PC-9 (cell line): ENCODE data around the gene CCDC85C. TPM values are rescaled to one million over a fixed set of nuclear protein-coding genes. Genes with fewer than 3 reads are reported as not detected.
A peak's percentile ranks its signal among the peaks of the same experiment; 100 is the strongest.

Experiments
- BruUV-seq: library from RNA; stranded (reverse); fragments of 400-500 nt; replicated peaks from 2 replicates; lab custom pipeline; 2021; lab: Mats Ljungman, UMichigan
- CTCF ChIA-PET: fragments of 300-600 bp; sonication (Branson Sonifier 250); formaldehyde crosslinking; loops from one replicate; lab custom pipeline; 2022; ENCODE audit warnings: antibody characterized with exemption; lab: Charles Lee
- POLR2A ChIA-PET: fragments of 300-600 bp; sonication (Branson Sonifier 250); formaldehyde crosslinking; loops from one replicate; lab custom pipeline; 2022; ENCODE audit warnings: antibody characterized with exemption; ENCODE audit not compliant: unreplicated experiment; lab: Charles Lee
- DNase-seq, 2 experiments: peaks; one replicate each; pipeline versions ENCODE4 v3.0.0 to v3.0.0-alpha.2; 2015 to 2022; ENCODE audit warnings: mixed read lengths in 1 of 2
- H2AFZ ChIP-seq: fragments of 200-600 bp; sonication (generic); 2 replicates; pipeline ENCODE4 v1.8.1; 2017; ENCODE audit warnings: antibody characterized with exemption
- H3F3A ChIP-seq: fragments of 200-600 bp; sonication (generic); 2 replicates; pipeline ENCODE4 v1.8.1; 2017; ENCODE audit warnings: antibody characterized with exemption, mild to moderate bottlenecking, low read depth; ENCODE audit not compliant: insufficient read depth
- H3K27ac ChIP-seq: fragments of 200-600 bp; sonication (generic); 2 replicates; pipeline ENCODE4 v1.6.1; 2016; ENCODE audit warnings: mixed run types
- H3K27me3 ChIP-seq: fragments of 200-600 bp; sonication (generic); 2 replicates; pipeline ENCODE4 v1.6.1; 2016; ENCODE audit warnings: low read depth, mixed run types; ENCODE audit not compliant: insufficient read depth
- H3K36me3 ChIP-seq: fragments of 200-600 bp; sonication (generic); 2 replicates; pipeline ENCODE4 v1.6.1; 2016; ENCODE audit warnings: low read depth, mixed run types
- H3K4me1 ChIP-seq: fragments of 200-600 bp; sonication (generic); replicated peaks from 2 replicates; pipeline ENCODE4 v1.6.1; 2016; ENCODE audit warnings: mixed run types; ENCODE audit not compliant: insufficient read depth
- H3K4me2 ChIP-seq: fragments of 200-600 bp; sonication (generic); 2 replicates; pipeline ENCODE4 v1.6.1; 2017; ENCODE audit warnings: mixed run types
- H3K4me3 ChIP-seq: fragments of 200-600 bp; sonication (generic); 2 replicates; pipeline ENCODE4 v1.6.1; 2016; ENCODE audit warnings: mixed run types
- H3K79me2 ChIP-seq: fragments of 200-600 bp; sonication (generic); 2 replicates; pipeline ENCODE4 v1.6.1; 2017; ENCODE audit warnings: low read depth, mixed run types
- H3K9me2 ChIP-seq: fragments of 200-600 bp; sonication (generic); 2 replicates; pipeline ENCODE4 v1.8.1; 2017; ENCODE audit warnings: mild to moderate bottlenecking; ENCODE audit not compliant: insufficient read depth
- H3K9me3 ChIP-seq: fragments of 200-600 bp; sonication (generic); 2 replicates; pipeline ENCODE4 v1.8.1; 2016; ENCODE audit warnings: low read depth; ENCODE audit not compliant: insufficient read depth
- H4K20me1 ChIP-seq: fragments of 200-600 bp; sonication (generic); 2 replicates; pipeline ENCODE4 v1.8.1; 2017; ENCODE audit not compliant: insufficient read depth
- EZH2 ChIP-seq: fragments of 200-600 bp; sonication (generic); IDR thresholded peaks from 2 replicates; pipeline ENCODE4 v1.8.0; 2017; ENCODE audit warnings: antibody characterized with exemption, low read depth
- intact Hi-C: fragments of 100-400 bp; cut with micrococcal nuclease; formaldehyde crosslinking; loops from one replicate; pipeline ENCODE4 v1.10.0; 2022; ENCODE audit not compliant: unreplicated experiment
- total RNA-seq: library from RNA; stranded (reverse); gene quantifications from 2 replicates; pipeline ENCODE4 v1.2.3, GENCODE V29; 2021
- TF ChIP-seq, protein P1 (sequence below): fragments of 200-600 bp; sonication (generic); conservative IDR thresholded peaks from 2 replicates; pipeline ENCODE4 v1.6.1; 2017; ENCODE audit warnings: mixed run types, antibody characterized with exemption, mild to moderate bottlenecking, moderate library complexity

The CCDC85C gene
- total RNA-seq, 1 experiment from 2014 or later: 21.2 TPM

DNA sequence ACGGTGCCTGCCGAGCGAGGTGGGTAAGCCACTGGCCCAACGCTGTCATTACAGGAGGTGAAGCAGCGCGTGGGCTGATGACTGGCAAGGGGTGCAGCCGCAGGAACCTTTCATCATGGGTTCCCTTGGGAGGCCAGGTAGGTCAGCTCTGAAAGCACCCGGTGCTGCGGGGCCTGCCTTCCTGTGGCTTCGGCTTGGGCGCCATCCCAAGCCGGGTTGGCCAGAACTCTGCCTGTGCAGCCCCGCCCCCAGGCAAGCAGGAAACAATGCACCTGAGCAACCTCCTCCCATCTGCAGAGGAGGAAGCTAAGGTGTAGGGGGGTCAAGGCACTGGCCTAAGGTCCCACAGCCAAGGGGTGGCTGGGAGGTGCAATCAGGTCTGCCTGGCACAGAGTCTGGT is 21.0 kb upstream of the CCDC85C start:
- ChIA-PET POLR2A (no interaction called here), CTCF (no interaction called here)
- no peaks in the 10 kb centered on the region for H4K20me1 ChIP-seq
- H3K9me3 ChIP-seq: no peaks in the 10 kb centered on the region
- H3K9me2 ChIP-seq: no peaks in the 10 kb centered on the region
- no peak overlapping the region for H3K27ac ChIP-seq
- no peak overlapping the region for H3K4me3 ChIP-seq
- no peaks in the 10 kb centered on the region for H3K27me3 ChIP-seq
- BruUV-seq: no TSS peak
- H3K36me3 ChIP-seq: no peaks in the 10 kb centered on the region
- peaks cover 21% of the 10 kb centered on the region for H3K4me1 ChIP-seq
- H2AFZ ChIP-seq: no peak overlapping the region
- intact Hi-C loops: no loop called here
- H3K79me2 ChIP-seq: no peaks in the 10 kb centered on the region
- TF ChIP-seq EZH2: no peak
- TF ChIP-seq, protein P1, sequence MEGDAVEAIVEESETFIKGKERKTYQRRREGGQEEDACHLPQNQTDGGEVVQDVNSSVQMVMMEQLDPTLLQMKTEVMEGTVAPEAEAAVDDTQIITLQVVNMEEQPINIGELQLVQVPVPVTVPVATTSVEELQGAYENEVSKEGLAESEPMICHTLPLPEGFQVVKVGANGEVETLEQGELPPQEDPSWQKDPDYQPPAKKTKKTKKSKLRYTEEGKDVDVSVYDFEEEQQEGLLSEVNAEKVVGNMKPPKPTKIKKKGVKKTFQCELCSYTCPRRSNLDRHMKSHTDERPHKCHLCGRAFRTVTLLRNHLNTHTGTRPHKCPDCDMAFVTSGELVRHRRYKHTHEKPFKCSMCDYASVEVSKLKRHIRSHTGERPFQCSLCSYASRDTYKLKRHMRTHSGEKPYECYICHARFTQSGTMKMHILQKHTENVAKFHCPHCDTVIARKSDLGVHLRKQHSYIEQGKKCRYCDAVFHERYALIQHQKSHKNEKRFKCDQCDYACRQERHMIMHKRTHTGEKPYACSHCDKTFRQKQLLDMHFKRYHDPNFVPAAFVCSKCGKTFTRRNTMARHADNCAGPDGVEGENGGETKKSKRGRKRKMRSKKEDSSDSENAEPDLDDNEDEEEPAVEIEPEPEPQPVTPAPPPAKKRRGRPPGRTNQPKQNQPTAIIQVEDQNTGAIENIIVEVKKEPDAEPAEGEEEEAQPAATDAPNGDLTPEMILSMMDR: no peak
- no peaks in the 10 kb centered on the region for H3F3A ChIP-seq
- H3K4me2 ChIP-seq: no peak overlapping the region
- no peak for DNase-seq

DNA sequence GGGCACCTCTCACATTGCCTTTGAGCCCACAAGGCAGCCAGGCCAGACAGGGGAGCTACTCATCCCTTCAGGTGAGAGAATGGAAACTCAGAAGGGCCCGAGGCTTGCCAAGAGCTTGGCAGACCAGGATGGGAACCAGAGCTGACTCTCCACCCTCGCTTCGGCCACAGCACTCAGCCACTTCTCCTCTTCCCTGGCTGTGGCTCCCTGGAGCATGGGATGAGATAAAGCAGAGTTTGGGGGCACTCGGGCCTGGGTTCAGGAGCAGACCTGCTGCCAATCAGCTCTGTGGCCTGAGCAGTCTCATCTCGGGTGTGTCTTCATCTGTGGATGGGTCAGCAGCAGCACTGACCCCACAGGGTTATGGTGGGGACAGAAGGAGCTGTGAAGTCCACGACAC is 20.0 kb upstream of the CCDC85C start:
- TF ChIP-seq, protein P1: no peak
- no peak for TF ChIP-seq EZH2
- DNase-seq: no peak
- Histone ChIP-seq H3K79me2 (no peaks in the 10 kb centered on the region), H3K4me1 (peaks cover 21% of the 10 kb centered on the region), H3F3A (no peaks in the 10 kb centered on the region), H3K4me2 (no peak overlapping the region), H3K9me3 (no peaks in the 10 kb centered on the region), H3K27me3 (no peaks in the 10 kb centered on the region), H3K4me3 (no peak overlapping the region), H2AFZ (no peak overlapping the region), H3K36me3 (no peaks in the 10 kb centered on the region), H3K27ac (no peak overlapping the region), H4K20me1 (no peaks in the 10 kb centered on the region), H3K9me2 (no peaks in the 10 kb centered on the region)
- ChIA-PET CTCF (no interaction called here), POLR2A (no interaction called here)
- no TSS peak for BruUV-seq
- intact Hi-C loops: no loop called here

DNA sequence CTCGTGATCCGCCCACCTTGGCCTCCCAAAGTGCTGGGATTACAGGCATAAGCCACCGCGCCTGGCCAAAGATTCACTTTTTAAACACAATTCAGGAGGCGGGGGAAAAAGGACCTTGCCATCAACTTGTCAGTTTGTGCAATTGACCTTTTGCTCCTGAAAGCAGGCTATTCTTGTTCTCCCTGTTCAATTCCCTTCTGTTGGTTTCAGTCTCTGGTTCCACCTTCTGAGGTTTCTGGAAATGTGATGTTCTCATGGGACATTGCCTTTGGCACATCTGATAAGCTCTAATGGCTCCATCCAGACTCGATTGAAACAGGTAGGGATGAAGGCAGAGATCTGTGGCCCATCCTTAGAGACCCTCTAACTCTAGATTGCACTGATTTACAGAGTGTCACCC is 17.9 kb upstream of the CCDC85C start:
- Histone ChIP-seq H3K4me3 (no peak overlapping the region), H3K9me2 (no peaks in the 10 kb centered on the region), H3K9me3 (no peaks in the 10 kb centered on the region), H2AFZ (no peak overlapping the region), H3K79me2 (no peaks in the 10 kb centered on the region), H3K4me1 (peaks cover 21% of the 10 kb centered on the region), H4K20me1 (no peaks in the 10 kb centered on the region), H3F3A (no peaks in the 10 kb centered on the region), H3K4me2 (peak overlapping the region; percentile 53), H3K27ac (peak overlapping the region; percentile 67), H3K36me3 (no peaks in the 10 kb centered on the region), H3K27me3 (no peaks in the 10 kb centered on the region)
- BruUV-seq: no TSS peak
- peak in 1 of 2 experiments; percentile 80 for DNase-seq
- ChIA-PET CTCF (no interaction called here), POLR2A (no interaction called here)
- TF ChIP-seq, protein P1: no peak
- TF ChIP-seq EZH2: no peak
- intact Hi-C loops: no loop called here
